K562 (cell line): ENCODE results near the gene ITSN1. TPM values are rescaled to one million over a fixed set of nuclear protein-coding genes. Genes with fewer than 3 reads are reported as not detected.
A peak's percentile ranks its signal among the peaks of the same experiment; 100 is the strongest.

ENCODE experiments used
- ATAC-seq: fragments of 200-7000 bp; cut with Tn5 transposase; 3 replicates; pipeline ENCODE4 v1.9.1; 2020; ENCODE audit warnings: moderate library complexity
- BruUV-seq: library from RNA; stranded (reverse); fragments of 400-500 nt; replicated peaks from 2 replicates; lab custom pipeline; 2021; lab: Mats Ljungman, UMichigan
- CTCF ChIA-PET: fragments of 300-600 bp; formaldehyde crosslinking; extraction: SDS; loops from one replicate; lab custom pipeline; 2021; ENCODE audit warnings: low intra/inter-chr PET ratio; lab: Yijun Ruan, JAX
- POLR2A ChIA-PET: fragments of 300-600, 350-650 bp; sonication (Branson Sonifier 250); formaldehyde crosslinking; extraction: SDS; loops from one replicate; lab custom pipeline; 2021; ENCODE audit warnings: antibody characterized with exemption, inconsistent platforms; lab: Yijun Ruan, JAX
- DNase-seq, 4 experiments: peaks; one replicate each; pipeline versions ENCODE4 v3.0.0 to v3.0.0-alpha.2; 2011 to 2018; ENCODE audit warnings: low spot score in 3 of 4, mixed read lengths in 3 of 4; ENCODE audit errors: extremely low read depth in 1 of 4
- FAIRE-seq: peaks from 2 replicates; lab custom pipeline; 2011; peaks lifted over from hg19 to GRCh38; lab: Jason Lieb, UNC
- H2AFZ ChIP-seq: 2 replicates; pipeline ENCODE4 v1.6.0; 2011; ENCODE audit warnings: low read depth, low read length, control low read depth, inconsistent platforms
- H3K27ac ChIP-seq: fragments of 200-600 bp; 3 replicates; pipeline ENCODE4 v1.8.0; 2011; ENCODE audit warnings: low read depth, mild to moderate bottlenecking, control low read depth, inconsistent platforms, low read length, moderate library complexity, mixed read lengths; ENCODE audit errors: extremely low read depth
- H3K27me3 ChIP-seq, 2 experiments: fragments of 300-600 bp in 1 of 2; 2 replicates in 1 of 2; 3 replicates in 1 of 2; pipeline versions ENCODE4 v1.6.0 to v1.8.0; 2011; ENCODE audit warnings: inconsistent platforms in 2 of 2, low read length in 2 of 2, mild to moderate bottlenecking in 1 of 2, mixed read lengths in 1 of 2, moderate library complexity in 1 of 2; ENCODE audit not compliant: control insufficient read depth in 2 of 2, insufficient read depth in 2 of 2
- H3K36me3 ChIP-seq: fragments of 300-600 bp; 3 replicates; pipeline ENCODE4 v1.8.0; 2011; ENCODE audit warnings: mild to moderate bottlenecking, low read length, inconsistent platforms; ENCODE audit not compliant: control insufficient read depth, insufficient read depth
- H3K4me1 ChIP-seq, 2 experiments: fragments of 200-600 bp in 1 of 2; replicated peaks in 1 of 2; 2 replicates in 1 of 2; 3 replicates in 1 of 2; pipeline versions ENCODE4 v1.5.1 to v1.8.0; 2011; ENCODE audit warnings: inconsistent platforms in 2 of 2, low read length in 2 of 2, mild to moderate bottlenecking in 1 of 2, mixed read lengths in 1 of 2, moderate library complexity in 1 of 2; ENCODE audit not compliant: control insufficient read depth in 2 of 2, insufficient read depth in 2 of 2
- H3K4me2 ChIP-seq: 2 replicates; pipeline ENCODE4 v1.6.1; 2011; ENCODE audit warnings: low read length, control low read depth, inconsistent platforms, mixed read lengths; ENCODE audit not compliant: insufficient read depth
- H3K4me3 ChIP-seq: fragments of 200-600 bp; sonication (generic), shearing (Covaris generic); 2 replicates; pipeline ENCODE4 v1.5.1; 2016; ENCODE audit warnings: control low read depth, inconsistent platforms
- H3K79me2 ChIP-seq: fragments of 200-600 bp; 3 replicates; pipeline ENCODE4 v1.8.0; 2011; ENCODE audit warnings: low read length, inconsistent platforms; ENCODE audit not compliant: control insufficient read depth, insufficient read depth
- H3K9ac ChIP-seq, 2 experiments: 2 replicates each; pipeline versions ENCODE4 v1.6.0 to v1.6.1; 2011; ENCODE audit warnings: low read depth in 2 of 2, low read length in 2 of 2, control low read depth in 1 of 2, inconsistent platforms in 1 of 2, mild to moderate bottlenecking in 1 of 2, mixed read lengths in 1 of 2; ENCODE audit not compliant: insufficient read depth in 1 of 2
- H3K9me1 ChIP-seq: one replicate; pipeline ENCODE4 v1.6.0; 2011; ENCODE audit warnings: inconsistent platforms, mild to moderate bottlenecking, low read length, moderate library complexity; ENCODE audit not compliant: control insufficient read depth, insufficient read depth
- H3K9me3 ChIP-seq: replicated peaks from 2 replicates; pipeline ENCODE4 v1.5.1; 2011; ENCODE audit warnings: low read depth, low read length, inconsistent platforms; ENCODE audit not compliant: control insufficient read depth, insufficient read depth
- H4K20me1 ChIP-seq: replicated peaks from 2 replicates; pipeline ENCODE4 v1.6.1; 2011; ENCODE audit warnings: low read length, inconsistent platforms, mixed read lengths; ENCODE audit not compliant: control insufficient read depth, insufficient read depth
- FUS ChIP-seq: fragments of 200-400 bp; formaldehyde crosslinking; optimal IDR thresholded peaks from 2 replicates; pipeline ENCODE3; 2017; ENCODE audit warnings: low read depth, low read length
- GABPB2 ChIP-seq: fragments of 250-450 bp; sonication (Bioruptor Pico); conservative IDR thresholded peaks from 2 replicates; pipeline ENCODE4 v1.5.1; 2021; ENCODE audit warnings: mild to moderate bottlenecking
- HMG20A ChIP-seq: fragments of 450-650 bp; formaldehyde crosslinking; conservative IDR thresholded peaks from 2 replicates; pipeline ENCODE4 v1.4.0; 2020; ENCODE audit warnings: mild to moderate bottlenecking, mixed read lengths
- MAFK ChIP-seq: IDR thresholded peaks from 2 replicates; pipeline ENCODE4 v1.6.1; 2011; ENCODE audit warnings: low read length, improper control_type of control experiment
- NFE2L1 ChIP-seq: fragments of 450-650 bp; IDR thresholded peaks from 2 replicates; pipeline ENCODE4 v1.6.1; 2016; ENCODE audit warnings: missing genetic modification characterization, low read depth, mild to moderate bottlenecking, missing compliant biosample characterization, moderate library complexity, borderline replicate concordance
- NFXL1 ChIP-seq: fragments of 450-650 bp; formaldehyde crosslinking; IDR thresholded peaks from 2 replicates; pipeline ENCODE4 v1.4.0; 2021; ENCODE audit warnings: mild to moderate bottlenecking
- TSC22D4 ChIP-seq: fragments of 450-650 bp; IDR thresholded peaks from 2 replicates; pipeline ENCODE4 v1.6.1; 2016; ENCODE audit warnings: missing genetic modification characterization, missing biosample characterization, control low read depth
- WGBS: fragments of 100-300 bp; shearing (Covaris generic); methylation state at CpG from one replicate; pipeline ENCODE4 v1.1.6; 2016; ENCODE audit warnings: low coverage, mixed read lengths; ENCODE audit not compliant: insufficient coverage; ENCODE audit errors: missing lambda C conversion rate; 5-methylcytosine and 5-hydroxymethylcytosine counted together
- in situ Hi-C: fragments of 300-500 bp; cut with MboI; formaldehyde crosslinking; loops from 4 replicates; pipeline ENCODE4 v1.15.0; 2018; ENCODE audit warnings: inconsistent platforms, mixed read lengths
- intact Hi-C: fragments of 100-400 bp; cut with micrococcal nuclease; formaldehyde crosslinking; loops from 2 replicates; pipeline ENCODE4 v1.14.2; 2022
- polyA plus RNA-seq, 8 experiments: library from polyadenylated mRNA; depleted of rRNA in 4 of 8; stranded (reverse) in 5 of 8; unstranded in 3 of 8; fragments of >200 nt; fragmentation: Nextera tagmentation in 2 of 8; fragmentation: Illumina TruSeq in 1 of 8; extraction: Ambion mirVana in 2 of 8; extraction: Trizol in 1 of 8; gene quantifications; 2 replicates each; pipeline versions ENCODE4 v1.2.1 to v1.2.3, GENCODE V29; 2011 to 2014; ENCODE audit warnings: inconsistent platforms in 1 of 8, missing spikeins in 1 of 8
- total RNA-seq, 7 experiments: library from RNA; depleted of rRNA in 6 of 7; stranded (reverse); fragments of >200 nt in 6 of 7; fragmentation: Illumina TruSeq in 2 of 7; extraction: Trizol in 2 of 7; gene quantifications; 2 replicates each; pipeline versions ENCODE4 v1.2.1 to v1.2.3, GENCODE V29; 2011 to 2021; ENCODE audit warnings: low replicate concordance in 1 of 7
- TF ChIP-seq, protein P1 (sequence below): sonication (generic); formaldehyde crosslinking; IDR thresholded peaks from 2 replicates; pipeline ENCODE4 v1.8.1; 2023; ENCODE audit warnings: mild to moderate bottlenecking, missing genetic modification reagents
- TF ChIP-seq, protein P2 (sequence below): fragments of 450-650 bp; conservative IDR thresholded peaks from 2 replicates; pipeline ENCODE4 v1.6.1; 2016; ENCODE audit warnings: missing genetic modification characterization, low read depth, mild to moderate bottlenecking, control low read depth, missing compliant biosample characterization

The ITSN1 gene
- total and polyA plus RNA-seq, 9 of the 15 experiments (the other 6 are each of a cell fraction or from before 2014, with no cell fraction given), result 1.1 to 12.6 (median 4.8) TPM

DNA sequence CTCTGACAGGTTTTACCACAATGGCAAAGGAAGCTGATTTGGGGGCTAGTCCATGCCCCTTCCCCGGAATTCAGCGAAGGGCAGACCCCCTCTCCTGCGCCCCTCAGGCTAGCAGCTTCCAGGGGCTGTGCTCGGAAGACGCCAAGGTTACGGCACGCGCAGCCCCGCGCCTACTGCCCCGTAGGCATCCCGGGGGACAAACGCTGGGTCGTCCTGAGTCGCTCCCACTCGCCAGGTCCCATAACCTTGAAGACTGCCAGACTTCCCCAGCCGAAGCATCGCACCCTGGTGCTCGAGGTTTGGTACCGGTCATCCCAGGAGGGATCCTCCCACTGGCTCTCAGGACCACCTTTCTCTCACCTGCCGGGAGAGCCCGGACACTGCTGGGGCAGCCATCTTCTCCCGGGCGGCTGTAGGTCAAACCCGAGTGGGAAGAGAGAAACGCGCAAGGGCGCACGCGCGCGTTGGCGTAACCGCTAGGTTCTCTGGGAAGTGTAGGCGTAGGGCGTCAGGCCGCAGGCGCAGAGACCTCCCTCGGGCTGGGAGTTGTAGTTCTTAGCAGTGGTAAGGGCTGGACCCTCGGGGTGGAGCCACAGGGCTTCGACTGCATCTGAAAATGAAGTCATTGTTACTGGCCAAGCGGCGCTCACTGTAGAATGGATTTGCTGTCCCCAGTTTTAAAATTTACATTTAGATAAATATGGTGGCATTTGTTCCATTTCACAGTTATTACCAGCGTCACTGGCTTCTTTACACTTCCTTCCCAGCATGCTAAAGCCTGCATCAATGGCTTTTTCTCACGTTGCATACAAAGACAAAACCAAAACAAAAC lies 273.3 kb downstream of the ITSN1 start, which contains the start of gene ATP5PO (continued):
- TF ChIP-seq, protein P1, sequence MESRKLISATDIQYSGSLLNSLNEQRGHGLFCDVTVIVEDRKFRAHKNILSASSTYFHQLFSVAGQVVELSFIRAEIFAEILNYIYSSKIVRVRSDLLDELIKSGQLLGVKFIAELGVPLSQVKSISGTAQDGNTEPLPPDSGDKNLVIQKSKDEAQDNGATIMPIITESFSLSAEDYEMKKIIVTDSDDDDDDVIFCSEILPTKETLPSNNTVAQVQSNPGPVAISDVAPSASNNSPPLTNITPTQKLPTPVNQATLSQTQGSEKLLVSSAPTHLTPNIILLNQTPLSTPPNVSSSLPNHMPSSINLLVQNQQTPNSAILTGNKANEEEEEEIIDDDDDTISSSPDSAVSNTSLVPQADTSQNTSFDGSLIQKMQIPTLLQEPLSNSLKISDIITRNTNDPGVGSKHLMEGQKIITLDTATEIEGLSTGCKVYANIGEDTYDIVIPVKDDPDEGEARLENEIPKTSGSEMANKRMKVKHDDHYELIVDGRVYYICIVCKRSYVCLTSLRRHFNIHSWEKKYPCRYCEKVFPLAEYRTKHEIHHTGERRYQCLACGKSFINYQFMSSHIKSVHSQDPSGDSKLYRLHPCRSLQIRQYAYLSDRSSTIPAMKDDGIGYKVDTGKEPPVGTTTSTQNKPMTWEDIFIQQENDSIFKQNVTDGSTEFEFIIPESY, result peak; percentile 51; the same call in 1 of the 2 replicates

DNA sequence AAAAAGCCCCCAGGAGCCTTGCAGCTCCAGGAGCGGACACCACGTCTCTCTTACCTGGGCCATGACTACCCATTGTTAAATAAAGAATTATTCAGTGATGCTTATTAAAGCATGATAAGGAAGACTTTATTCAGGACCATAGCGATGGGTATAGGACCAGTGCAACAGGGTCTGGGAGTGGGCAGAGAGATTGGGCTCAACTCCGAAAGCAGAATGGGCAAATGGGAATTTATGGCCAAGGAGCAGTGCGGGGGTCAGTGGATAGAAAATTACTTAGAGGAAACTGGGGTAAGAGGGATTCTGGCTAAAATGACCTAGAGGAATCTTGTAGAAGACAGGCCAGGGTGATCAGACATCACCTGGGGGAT lies 273.9 kb downstream of the ITSN1 start:
- intact Hi-C loops, result no loop called here
- CTCF ChIA-PET, result interaction anchor here (0.6 kb wide), 1 partner anchor 155 kb away, joined by 3 read pairs; no protein-coding TSS in a partner anchor
- H3K9me3 ChIP-seq, result no peaks in the 10 kb centered on the region
- peak overlapping the region; percentile 86 for H3K4me3 ChIP-seq
- no peak for FAIRE-seq
- H3K9ac ChIP-seq, result peak overlapping the region; percentile 2 to 98; a peak in 3 of 4 replicates
- DNase-seq, result peak in 1 of 4 experiments; percentile 10
- H3K9me1 ChIP-seq, result no peaks in the 10 kb centered on the region
- in situ Hi-C loops, result no loop called here
- H3K4me1 ChIP-seq, result peaks cover 6 to 13% of the 10 kb centered on the region in 2 experiments; a peak in 3 of 5 replicates
- WGBS, result 38% methylated on average over 5 of the region's 5 CpGs
- H3K79me2 ChIP-seq, result peaks cover 45% of the 10 kb centered on the region
- peak overlapping the region; percentile 37 for H3K27ac ChIP-seq
- peak; percentile 2; the same call in 2 of the 3 replicates for ATAC-seq
- peak overlapping the region; percentile 91 for H3K4me2 ChIP-seq
- TF ChIP-seq MAFK, result no peak
- 0 out of 2 replicates have a peak, but pooled peaks have one; percentile 29 for TF ChIP-seq GABPB2 (CRISPR knock-in tag)
- TF ChIP-seq, protein P2, sequence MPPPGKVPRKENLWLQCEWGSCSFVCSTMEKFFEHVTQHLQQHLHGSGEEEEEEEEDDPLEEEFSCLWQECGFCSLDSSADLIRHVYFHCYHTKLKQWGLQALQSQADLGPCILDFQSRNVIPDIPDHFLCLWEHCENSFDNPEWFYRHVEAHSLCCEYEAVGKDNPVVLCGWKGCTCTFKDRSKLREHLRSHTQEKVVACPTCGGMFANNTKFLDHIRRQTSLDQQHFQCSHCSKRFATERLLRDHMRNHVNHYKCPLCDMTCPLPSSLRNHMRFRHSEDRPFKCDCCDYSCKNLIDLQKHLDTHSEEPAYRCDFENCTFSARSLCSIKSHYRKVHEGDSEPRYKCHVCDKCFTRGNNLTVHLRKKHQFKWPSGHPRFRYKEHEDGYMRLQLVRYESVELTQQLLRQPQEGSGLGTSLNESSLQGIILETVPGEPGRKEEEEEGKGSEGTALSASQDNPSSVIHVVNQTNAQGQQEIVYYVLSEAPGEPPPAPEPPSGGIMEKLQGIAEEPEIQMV (tag), result 0 out of 2 replicates have a peak, but pooled peaks have one; percentile 10
- TF ChIP-seq FUS, result no peak
- 0 out of 2 replicates have a peak, but pooled peaks have one; percentile 47 for TF ChIP-seq TSC22D4 (tag)
- 0 out of 2 replicates have a peak, but pooled peaks have one; percentile 52 for TF ChIP-seq NFXL1 (CRISPR knock-in tag)
- TF ChIP-seq NFE2L1 (tag), result 0 out of 2 replicates have a peak, but pooled peaks have one; percentile 1
- 0 out of 2 replicates have a peak, but pooled peaks have one; percentile 47 for TF ChIP-seq HMG20A (CRISPR knock-in tag)
- TF ChIP-seq, all 486 proteins: peak for 6
- peaks cover 40% of the 10 kb centered on the region for H3K36me3 ChIP-seq
- H4K20me1 ChIP-seq, result no peaks in the 10 kb centered on the region
- H2AFZ ChIP-seq, result peak overlapping the region; percentile 83
- no TSS peak for BruUV-seq
- H3K27me3 ChIP-seq, result no peaks in the 10 kb centered on the region
- POLR2A ChIA-PET, result interaction anchor here (0.6 to 3.2 kb wide), 4 partner anchors 8 to 400 kb away, joined by 3 to 15 read pairs (median 3); no protein-coding TSS in a partner anchor
